ENCODE results near the gene INSR. TPM values are rescaled to one million over a fixed set of nuclear protein-coding genes. Genes with fewer than 3 reads are reported as not detected.

Gene INSR
- total RNA-seq, 1 donor from 2014 or later = 39.3 TPM

GRCh38 chr19:7104747-7105447 is 189.3 kb downstream of the INSR start:
- H3K9me3 ChIP-seq = no peaks in the 10 kb centered on the region
- no peak for DNase-seq (ENCODE audit: low spot score in 2 of 2)
- TF ChIP-seq, protein P1, sequence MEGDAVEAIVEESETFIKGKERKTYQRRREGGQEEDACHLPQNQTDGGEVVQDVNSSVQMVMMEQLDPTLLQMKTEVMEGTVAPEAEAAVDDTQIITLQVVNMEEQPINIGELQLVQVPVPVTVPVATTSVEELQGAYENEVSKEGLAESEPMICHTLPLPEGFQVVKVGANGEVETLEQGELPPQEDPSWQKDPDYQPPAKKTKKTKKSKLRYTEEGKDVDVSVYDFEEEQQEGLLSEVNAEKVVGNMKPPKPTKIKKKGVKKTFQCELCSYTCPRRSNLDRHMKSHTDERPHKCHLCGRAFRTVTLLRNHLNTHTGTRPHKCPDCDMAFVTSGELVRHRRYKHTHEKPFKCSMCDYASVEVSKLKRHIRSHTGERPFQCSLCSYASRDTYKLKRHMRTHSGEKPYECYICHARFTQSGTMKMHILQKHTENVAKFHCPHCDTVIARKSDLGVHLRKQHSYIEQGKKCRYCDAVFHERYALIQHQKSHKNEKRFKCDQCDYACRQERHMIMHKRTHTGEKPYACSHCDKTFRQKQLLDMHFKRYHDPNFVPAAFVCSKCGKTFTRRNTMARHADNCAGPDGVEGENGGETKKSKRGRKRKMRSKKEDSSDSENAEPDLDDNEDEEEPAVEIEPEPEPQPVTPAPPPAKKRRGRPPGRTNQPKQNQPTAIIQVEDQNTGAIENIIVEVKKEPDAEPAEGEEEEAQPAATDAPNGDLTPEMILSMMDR (IDR thresholded peaks at IDR 0.05) = no peak
- no peaks in the 10 kb centered on the region for H3K36me3 ChIP-seq
- intact Hi-C loops (cut with DNase I) = loop anchor here (5.0 kb wide), 2 partner anchors 42 to 292 kb away; no protein-coding TSS in a partner anchor
- no peak overlapping the region for H3K27ac ChIP-seq
- H3K4me3 ChIP-seq = no peak overlapping the region
- no peaks in the 10 kb centered on the region for H3K4me1 ChIP-seq
- no peaks in the 10 kb centered on the region for H3K27me3 ChIP-seq

DNA sequence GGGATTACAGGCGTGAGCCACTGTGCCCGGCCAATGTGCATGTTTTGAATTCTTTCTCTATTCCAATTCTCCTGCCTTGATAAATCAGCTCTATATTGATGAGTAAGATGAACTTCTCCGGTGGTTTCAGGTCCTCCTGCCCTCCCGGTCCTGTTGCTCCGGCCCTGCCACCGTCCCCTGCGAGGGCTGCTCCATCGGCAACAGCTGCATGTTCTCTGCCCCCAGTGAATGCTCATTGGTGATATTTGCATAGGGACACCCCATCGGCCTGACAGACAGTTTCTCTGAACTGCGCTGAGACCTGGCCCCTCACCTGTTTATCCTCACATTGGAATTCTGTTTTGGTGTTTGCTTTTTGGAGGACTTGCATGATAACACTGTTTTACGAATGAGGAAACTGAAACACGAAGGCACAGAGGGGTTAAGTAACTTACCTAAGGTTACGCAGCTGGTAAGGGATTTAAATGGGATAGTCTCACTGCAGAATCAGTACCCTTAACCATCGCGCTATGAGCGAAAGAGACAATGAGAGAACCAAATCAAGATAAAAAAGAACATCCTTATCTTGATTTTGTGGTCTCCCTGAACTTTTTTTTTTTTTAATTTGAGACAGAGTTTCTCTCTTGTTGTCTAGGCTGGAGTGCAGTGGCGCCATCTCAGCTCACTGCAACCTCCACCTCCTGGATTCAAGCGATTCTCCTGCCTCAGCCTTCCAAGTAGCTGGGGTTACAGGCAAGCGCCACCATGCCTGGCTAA is 192.5 kb downstream of the INSR start:
- H3K36me3 ChIP-seq = no peaks in the 10 kb centered on the region
- TF ChIP-seq, protein P1 (IDR thresholded peaks at IDR 0.05) = no peak

DNA sequence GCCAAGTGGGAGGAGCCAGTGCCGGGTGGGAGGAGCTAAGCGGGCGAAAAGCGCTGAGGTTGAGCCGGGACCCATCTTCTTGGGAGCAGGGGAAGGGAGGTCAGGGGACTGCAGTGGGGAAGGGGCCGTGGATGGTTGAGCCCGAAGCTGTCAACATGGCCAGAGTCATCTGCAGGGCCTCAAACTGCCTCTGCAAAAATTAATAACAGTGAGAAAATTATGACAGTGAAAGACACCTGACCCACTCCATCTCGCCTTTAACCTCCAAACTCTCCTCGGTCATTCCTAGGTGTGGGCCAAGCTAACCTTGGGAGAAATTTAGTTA is 194.7 kb downstream of the INSR start:
- intact Hi-C loops (cut with DNase I) = loop anchor here (1.0 kb wide), 4 partner anchors 30 to 530 kb away; partner anchors contain the start of genes INSR, PET100, XAB2 and ZNF557

More for the DNA sequence above, 192.5 kb downstream of the INSR start:
- no peak overlapping the region for H3K4me3 ChIP-seq
- DNase-seq (ENCODE audit: low spot score in 2 of 2) = no peak
- peaks cover 0 to 2% of the 10 kb centered on the region in 2 donors for H3K4me1 ChIP-seq
- H3K27me3 ChIP-seq = no peaks in the 10 kb centered on the region
- intact Hi-C loops (cut with DNase I) = loop anchor here (1.0 to 5.0 kb wide), 4 partner anchors 46 to 579 kb away; partner anchors contain the start of gene TRAPPC5
- no peaks in the 10 kb centered on the region for H3K9me3 ChIP-seq
- no peak overlapping the region for H3K27ac ChIP-seq

DNA sequence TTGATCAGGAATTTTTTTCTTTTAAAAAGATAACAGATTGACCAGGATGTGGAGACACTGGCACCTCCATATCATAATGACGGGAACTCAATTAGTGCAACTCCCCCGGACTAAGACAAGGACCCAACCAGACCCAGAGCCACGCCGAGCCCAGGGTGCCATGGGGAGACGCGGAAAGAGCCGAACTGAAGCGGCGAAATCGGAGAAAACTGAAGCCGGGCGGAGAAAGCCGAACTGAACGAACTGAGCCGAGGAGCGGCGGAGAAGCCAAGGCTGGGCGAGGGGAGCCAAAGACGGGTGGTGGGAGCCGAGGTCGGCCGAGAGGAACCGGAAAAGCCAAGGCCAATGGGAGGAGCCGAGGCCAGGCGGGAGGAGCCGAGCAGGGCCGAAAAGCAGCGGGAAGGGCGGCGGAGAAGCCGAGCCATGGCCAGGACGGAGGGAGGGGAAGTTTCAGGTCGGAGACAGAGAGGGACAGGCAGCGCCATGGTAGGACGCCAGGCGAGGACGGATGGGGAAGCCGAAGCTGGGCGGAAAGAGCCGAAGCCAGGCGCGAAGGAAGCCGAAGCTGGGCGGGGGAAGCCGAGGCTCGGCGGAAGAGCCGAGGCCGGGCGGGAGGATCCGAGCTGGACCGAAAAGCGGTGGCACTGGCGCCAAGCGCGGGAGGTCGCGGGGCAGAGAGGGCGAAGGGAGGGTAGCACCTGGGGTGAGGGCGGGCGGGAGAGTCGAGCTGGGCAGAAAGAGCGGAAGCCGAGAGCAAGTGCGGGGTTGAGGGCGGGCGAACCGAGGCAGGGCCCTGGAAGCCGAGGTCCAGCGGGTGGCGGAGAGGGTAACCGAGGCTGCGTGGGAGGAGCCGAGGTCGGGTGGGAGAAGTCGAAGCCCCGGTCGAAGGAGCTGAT is 195.3 kb downstream of the INSR start:
- peaks cover 0 to 2% of the 10 kb centered on the region in 2 donors for H3K4me1 ChIP-seq
- no peaks in the 10 kb centered on the region for H3K36me3 ChIP-seq
- H3K9me3 ChIP-seq = peaks cover 0 to 12% of the 10 kb centered on the region in 2 donors
- no peaks in the 10 kb centered on the region for H3K27me3 ChIP-seq
- DNase-seq (ENCODE audit: low spot score in 2 of 2) = peak; percentile 59 to 92
- TF ChIP-seq, protein P1 (IDR thresholded peaks at IDR 0.05) = no peak
- peak overlapping the region; percentile 67 to 70 for H3K4me3 ChIP-seq
- H3K27ac ChIP-seq = peak overlapping the region; percentile 89 to 91
- intact Hi-C loops (cut with DNase I) = loop anchor here (1.0 kb wide), 4 partner anchors 30 to 530 kb away; partner anchors contain the start of genes INSR, PET100, XAB2 and ZNF557

More for the DNA sequence above, 194.7 kb downstream of the INSR start:
- H3K27me3 ChIP-seq = no peaks in the 10 kb centered on the region
- no peaks in the 10 kb centered on the region for H3K36me3 ChIP-seq
- peak overlapping the region; percentile 67 to 70 for H3K4me3 ChIP-seq
- H3K4me1 ChIP-seq = peaks cover 0 to 2% of the 10 kb centered on the region in 2 donors
- TF ChIP-seq, protein P1 (IDR thresholded peaks at IDR 0.05) = no peak
- DNase-seq (ENCODE audit: low spot score in 2 of 2) = no peak
- peaks cover 0 to 6% of the 10 kb centered on the region in 2 donors for H3K9me3 ChIP-seq
- H3K27ac ChIP-seq = peak overlapping the region; percentile 89 to 91

DNA sequence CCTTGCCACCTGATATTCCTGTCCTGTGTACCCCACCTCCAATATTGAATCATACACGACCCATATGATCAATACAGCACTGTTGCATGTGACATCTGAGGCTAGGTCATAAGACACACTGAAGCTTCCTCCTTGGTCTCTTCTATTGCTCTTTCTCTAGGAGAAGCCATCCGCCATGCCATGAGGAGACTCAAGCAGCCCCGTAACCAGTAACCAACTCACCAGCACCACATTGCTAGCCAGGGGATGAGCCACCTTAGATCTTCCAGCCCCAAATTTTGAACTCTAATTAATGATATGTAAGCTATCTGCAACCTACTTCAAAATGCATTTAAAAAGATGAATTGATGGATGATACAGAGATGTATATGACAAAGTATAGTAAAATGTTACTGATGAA is 196.1 kb downstream of the INSR start:
- intact Hi-C loops (cut with DNase I) = no loop called here
- TF ChIP-seq, protein P1 (IDR thresholded peaks at IDR 0.05) = no peak
- peaks cover 0 to 12% of the 10 kb centered on the region in 2 donors for H3K9me3 ChIP-seq
- peak overlapping the region in 1 of 2 donors; percentile 70 for H3K4me3 ChIP-seq
- H3K36me3 ChIP-seq = no peaks in the 10 kb centered on the region
- H3K27ac ChIP-seq = no peak overlapping the region
- H3K4me1 ChIP-seq = peaks cover 0 to 2% of the 10 kb centered on the region in 2 donors
- H3K27me3 ChIP-seq = no peaks in the 10 kb centered on the region
- DNase-seq (ENCODE audit: low spot score in 2 of 2) = no peak
